Measurements from ENCODE around the gene FGF9. TPM values are rescaled to one million over a fixed set of nuclear protein-coding genes. Genes with fewer than 3 reads are reported as not detected.
A peak's percentile ranks its signal among the peaks of the same experiment; 100 is the strongest.

FGF9 gene
- polyA plus RNA-seq, 1 donor (not counting 4 experiments of a cell fraction or from before 2014, with no cell fraction given), result not detected

GRCh38 chr13:21671620-21672286 lies 880 bp downstream of the FGF9 start:
- Histone ChIP-seq H3K27ac (ENCODE audit: control insufficient read depth, insufficient read depth, low read length) (no peak overlapping the region), H3K4me1 (ENCODE audit: control insufficient read depth, extremely low read depth, insufficient read depth, low read length) (peaks cover 21% of the 10 kb centered on the region), H3K36me3 (ENCODE audit: control insufficient read depth in 2 of 2, extremely low read depth in 1 of 2, insufficient read depth in 2 of 2, low read length in 2 of 2) (no peaks in the 10 kb centered on the region), H3K79me2 (ENCODE audit: control insufficient read depth, insufficient read depth, low read length) (no peaks in the 10 kb centered on the region), H3K9me1 (ENCODE audit: control insufficient read depth, extremely low read depth, insufficient read depth, low read length) (no peaks in the 10 kb centered on the region), H2AFZ (ENCODE audit: control insufficient read depth, low read length) (no peak overlapping the region), H3K4me3 (ENCODE audit: control insufficient read depth in 2 of 3, extremely low read depth in 1 of 3, insufficient read depth in 2 of 3, low read depth in 1 of 3, low read length in 3 of 3) (peak overlapping the region in 1 of 3 experiments; percentile 13), H4K20me1 (ENCODE audit: control insufficient read depth, extremely low read depth, insufficient read depth, low read length) (no peaks in the 10 kb centered on the region), H3K9ac (ENCODE audit: control insufficient read depth, extremely low read depth, insufficient read depth, low read length) (no peak overlapping the region), H3K9me3 (ENCODE audit: control insufficient read depth, low read depth, low read length) (no peaks in the 10 kb centered on the region), H3K4me2 (ENCODE audit: control insufficient read depth, extremely low read depth, insufficient read depth, low read depth, low read length) (peak overlapping the region; percentile 89), H3K27me3 (ENCODE audit: control insufficient read depth, extremely low read depth, insufficient read depth, low read length) (peaks cover 51% of the 10 kb centered on the region)
- dilution Hi-C loops (cut with MboI; ENCODE audit: extremely low pct_ligation_motif_present, low sequenced_read_pairs), result no loop called here
- TF ChIP-seq CTCF (optimal IDR thresholded peaks at IDR 0.05 in 1 of 3, IDR thresholded peaks at IDR 0.05 in 1 of 3, conservative IDR thresholded peaks at IDR 0.05 in 1 of 3; ENCODE audit: extremely low read depth in 1 of 3, insufficient read depth in 2 of 3, low read length in 3 of 3), result no peak
- TF ChIP-seq EZH2 (IDR thresholded peaks at IDR 0.05; ENCODE audit: low read length), result peak; percentile 79
- DNase-seq (ENCODE audit: low read depth, low spot score), result no peak
- FAIRE-seq, result no peak

- Histone ChIP-seq H2AFZ (ENCODE audit: control insufficient read depth, low read length) (no peak overlapping the region), H3K27me3 (ENCODE audit: control insufficient read depth, extremely low read depth, insufficient read depth, low read length) (peaks cover 51% of the 10 kb centered on the region), H3K79me2 (ENCODE audit: control insufficient read depth, insufficient read depth, low read length) (no peaks in the 10 kb centered on the region), H3K9me1 (ENCODE audit: control insufficient read depth, extremely low read depth, insufficient read depth, low read length) (no peaks in the 10 kb centered on the region), H3K36me3 (ENCODE audit: control insufficient read depth in 2 of 2, extremely low read depth in 1 of 2, insufficient read depth in 2 of 2, low read length in 2 of 2) (no peaks in the 10 kb centered on the region), H3K4me2 (ENCODE audit: control insufficient read depth, extremely low read depth, insufficient read depth, low read depth, low read length) (no peak overlapping the region), H4K20me1 (ENCODE audit: control insufficient read depth, extremely low read depth, insufficient read depth, low read length) (no peaks in the 10 kb centered on the region), H3K4me3 (ENCODE audit: control insufficient read depth in 2 of 3, extremely low read depth in 1 of 3, insufficient read depth in 2 of 3, low read depth in 1 of 3, low read length in 3 of 3) (no peak overlapping the region), H3K4me1 (ENCODE audit: control insufficient read depth, extremely low read depth, insufficient read depth, low read length) (peaks cover 21% of the 10 kb centered on the region), H3K9ac (ENCODE audit: control insufficient read depth, extremely low read depth, insufficient read depth, low read length) (no peak overlapping the region), H3K27ac (ENCODE audit: control insufficient read depth, insufficient read depth, low read length) (no peak overlapping the region), H3K9me3 (ENCODE audit: control insufficient read depth, low read depth, low read length) (no peaks in the 10 kb centered on the region)
- no peak for FAIRE-seq
- TF ChIP-seq EZH2 (IDR thresholded peaks at IDR 0.05; ENCODE audit: low read length), result no peak
- TF ChIP-seq CTCF (optimal IDR thresholded peaks at IDR 0.05 in 1 of 3, IDR thresholded peaks at IDR 0.05 in 1 of 3, conservative IDR thresholded peaks at IDR 0.05 in 1 of 3; ENCODE audit: extremely low read depth in 1 of 3, insufficient read depth in 2 of 3, low read length in 3 of 3), result no peak
- dilution Hi-C loops (cut with MboI; ENCODE audit: extremely low pct_ligation_motif_present, low sequenced_read_pairs), result no loop called here
- DNase-seq (ENCODE audit: low read depth, low spot score), result no peak
These were observed 1.4 kb downstream of the FGF9 start for GRCh38 chr13:21672287-21672680.
